Measurements from ENCODE around the gene LRCOL1.

LRCOL1 gene

DNA sequence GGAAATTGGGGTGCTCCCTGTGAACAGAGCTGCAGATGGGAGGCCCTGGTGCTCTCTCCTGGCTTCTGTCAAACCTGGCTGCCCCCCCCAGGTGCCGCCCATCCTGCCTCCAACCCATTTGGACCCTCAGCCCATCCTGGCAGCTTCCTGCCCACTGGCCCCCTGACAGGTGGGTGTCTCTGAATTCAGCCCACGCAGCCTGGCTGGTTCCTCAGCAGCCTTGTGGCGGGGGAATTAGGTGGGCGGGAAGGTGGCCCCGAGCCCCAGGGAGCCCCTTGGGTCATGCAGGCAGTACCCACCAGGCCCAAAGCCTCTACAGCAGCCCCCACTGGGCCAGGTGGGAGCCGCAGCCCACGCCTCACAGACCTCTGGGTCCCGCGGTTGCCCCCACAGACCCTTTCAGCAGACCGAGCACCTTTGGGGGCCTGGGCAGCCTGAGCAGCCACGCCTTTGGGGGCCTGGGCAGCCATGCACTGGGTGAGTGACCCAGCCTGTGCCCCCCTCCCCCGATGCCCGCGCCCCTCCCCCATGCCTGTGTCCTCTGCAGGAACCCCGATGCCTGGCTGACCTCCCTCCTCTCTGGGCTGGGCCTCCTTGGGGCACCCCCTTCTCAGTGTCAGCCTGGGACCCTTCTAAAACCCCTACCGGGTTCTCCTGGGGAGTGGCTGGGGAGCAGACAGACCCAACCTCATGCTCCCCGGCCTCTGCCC lies 28.9 kb downstream of the LRCOL1 start:
- DNase-seq (ENCODE audit: low read depth) = no peak

DNA sequence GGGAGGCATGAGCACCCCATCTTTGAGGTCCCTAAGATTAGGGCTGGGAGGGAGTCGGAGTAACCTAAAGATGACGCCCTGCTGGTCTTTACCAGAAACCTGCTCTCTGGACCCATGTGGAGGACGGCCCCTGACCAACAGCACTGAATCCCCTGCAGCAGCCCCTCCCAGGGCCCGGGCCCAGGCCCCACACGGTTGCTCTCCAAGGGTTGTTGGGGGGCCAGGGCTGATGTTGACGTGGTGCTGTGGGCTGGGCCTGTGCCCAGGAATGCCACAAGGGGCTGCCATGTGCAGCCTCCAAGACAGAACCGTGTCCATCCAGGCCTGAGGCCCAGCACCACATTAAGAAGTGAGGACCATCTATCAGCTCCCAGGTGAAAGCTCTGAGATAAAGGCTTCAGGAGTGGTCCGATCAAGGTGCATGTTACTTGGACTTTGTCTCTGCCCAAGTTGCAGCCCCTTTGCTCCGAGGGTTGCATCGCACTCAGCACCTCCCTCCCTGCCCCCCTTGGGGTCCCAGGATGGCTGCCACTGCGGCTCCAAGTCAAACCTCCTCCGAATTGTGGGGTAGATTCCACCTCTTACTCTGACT lies 29.6 kb downstream of the LRCOL1 start:
- no peak for DNase-seq (ENCODE audit: low read depth)

DNA sequence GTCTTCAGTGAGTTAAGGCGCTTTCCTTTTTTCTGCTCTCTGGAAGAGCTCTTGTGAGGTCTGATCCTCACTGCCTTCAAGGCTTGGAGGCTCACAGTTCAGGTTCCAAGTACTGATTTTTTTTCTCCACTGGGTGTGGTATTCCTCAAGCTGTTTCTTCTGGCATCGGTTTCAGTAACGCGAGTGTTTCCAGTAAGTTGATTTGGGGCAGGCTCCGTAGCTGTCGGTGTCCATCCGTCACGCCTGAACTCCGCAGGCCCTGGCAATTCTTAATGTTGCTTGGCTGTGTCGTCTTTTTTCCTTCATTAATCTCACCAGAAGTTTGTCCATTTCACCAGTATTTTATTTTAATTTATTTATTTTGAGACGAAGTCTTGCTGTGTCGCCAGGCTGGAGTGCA lies 30.6 kb downstream of the LRCOL1 start:
- no peak for DNase-seq (ENCODE audit: low read depth)

DNA sequence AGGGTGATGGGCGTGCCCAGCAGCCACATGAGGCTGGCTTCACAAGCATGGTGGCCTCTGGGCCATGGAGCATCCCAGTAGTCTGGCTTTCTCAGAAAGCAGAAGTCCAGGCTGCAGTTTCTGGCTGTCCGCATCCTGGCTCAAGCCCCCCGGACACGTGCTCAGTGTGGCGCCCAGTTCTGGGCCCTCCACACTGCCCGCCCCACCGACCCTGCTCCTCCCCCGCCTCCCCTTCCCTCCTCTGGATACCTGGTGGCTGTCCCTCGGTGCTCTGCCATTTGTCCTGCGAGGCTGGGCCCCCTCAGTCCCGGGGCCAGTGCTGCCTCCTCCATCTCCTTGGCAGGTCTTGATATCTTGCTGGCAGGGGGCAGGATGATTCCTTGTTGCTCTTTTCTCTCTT lies 31.6 kb downstream of the LRCOL1 start:
- no peak for DNase-seq (ENCODE audit: low read depth)

DNA sequence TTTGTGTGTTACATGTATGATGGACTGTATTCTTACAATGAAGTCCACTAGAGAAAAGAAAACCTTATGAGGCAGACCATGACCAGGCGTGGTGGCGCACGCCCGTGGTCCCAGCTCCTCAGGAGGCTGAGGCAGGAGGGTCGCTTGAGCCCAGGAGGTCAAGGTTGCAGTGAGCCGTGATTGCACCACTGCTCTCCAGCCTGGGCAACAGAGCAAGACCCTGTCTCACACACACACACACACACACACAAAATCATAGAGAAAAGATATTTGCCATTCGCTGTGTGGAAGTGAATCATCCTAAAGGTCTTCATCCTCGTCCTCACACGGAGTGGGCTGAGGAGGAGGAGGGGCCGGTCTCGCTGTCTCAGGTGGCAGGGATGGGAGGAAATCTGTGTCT lies 32.3 kb downstream of the LRCOL1 start:
- DNase-seq (ENCODE audit: low read depth) = no peak

DNA sequence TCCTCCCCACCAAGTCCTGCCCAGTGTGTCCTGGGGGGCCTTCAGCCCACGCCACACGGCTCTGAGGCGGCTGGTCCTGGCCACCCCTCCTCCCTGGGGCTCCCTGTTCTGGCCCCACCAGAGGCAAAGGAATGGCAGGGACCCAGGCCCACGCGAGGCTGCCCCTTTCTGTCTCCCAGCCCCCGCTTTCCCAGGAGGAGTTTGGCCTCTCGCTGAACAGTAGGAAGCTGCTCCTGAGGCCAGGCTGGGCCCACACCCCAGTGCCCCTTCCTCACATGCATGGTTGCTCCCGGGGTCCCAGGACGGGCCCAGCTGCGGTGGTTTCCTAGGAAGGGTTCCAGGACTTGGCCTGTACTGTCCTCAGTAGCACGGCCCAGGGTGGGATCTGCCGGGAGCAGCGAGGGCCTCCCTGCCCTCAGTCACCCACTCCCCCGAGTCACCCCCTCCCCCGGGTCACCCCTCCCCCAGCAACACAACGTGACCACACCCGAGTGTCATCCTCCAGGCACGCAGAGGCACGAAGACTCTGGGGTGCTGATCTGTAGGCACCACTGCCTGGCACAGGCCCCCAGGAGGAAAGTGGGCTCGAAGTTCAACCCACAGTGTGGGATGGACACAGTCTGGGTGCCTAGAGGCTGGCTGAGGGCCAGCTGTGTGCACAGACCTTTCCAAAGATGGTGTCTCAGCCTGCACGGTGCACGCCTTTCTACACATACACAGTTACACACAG lies 33.0 kb downstream of the LRCOL1 start:
- DNase-seq (ENCODE audit: low read depth) = no peak

DNA sequence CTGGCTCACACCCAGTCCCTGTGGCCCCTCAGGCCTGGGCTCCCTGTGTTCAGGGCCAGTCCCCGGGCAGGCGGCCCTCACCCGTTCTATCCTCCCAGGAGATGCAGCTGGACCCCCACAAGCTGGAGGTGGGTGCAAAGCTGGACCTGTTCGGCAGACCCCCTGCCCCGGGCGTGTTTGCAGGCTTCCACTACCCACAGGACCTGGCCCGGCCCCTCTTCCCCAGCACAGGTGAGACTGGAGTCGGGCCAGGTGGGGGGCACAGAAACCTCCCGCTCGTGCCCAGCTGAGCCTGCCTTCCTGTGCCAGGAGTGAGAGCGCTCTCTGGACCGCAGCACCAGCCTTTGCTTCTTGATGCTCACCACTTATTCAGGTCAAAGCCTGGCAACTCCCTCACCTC lies 33.7 kb downstream of the LRCOL1 start:
- DNase-seq (ENCODE audit: low read depth) = no peak

DNA sequence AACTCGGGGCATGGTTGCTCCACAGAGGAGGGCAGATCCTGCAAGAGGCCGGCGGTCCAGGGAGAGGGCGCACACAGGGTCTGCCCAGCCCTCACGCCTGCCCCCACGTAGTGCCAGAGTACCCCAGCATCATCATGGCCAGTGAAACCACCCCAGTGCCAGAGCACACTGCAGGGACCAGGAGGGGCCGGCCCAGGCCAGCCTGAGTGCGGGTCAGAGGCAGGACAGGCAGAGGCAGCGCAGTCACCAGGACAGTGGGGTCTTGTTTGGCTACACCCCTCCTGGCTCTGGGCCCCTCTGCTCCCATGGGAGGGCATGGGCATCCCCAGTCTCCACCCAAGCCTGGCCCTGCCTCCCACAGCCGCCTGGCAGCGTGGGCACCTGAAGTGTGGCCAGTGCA lies 34.7 kb downstream of the LRCOL1 start:
- DNase-seq (ENCODE audit: low read depth) = no peak

DNA sequence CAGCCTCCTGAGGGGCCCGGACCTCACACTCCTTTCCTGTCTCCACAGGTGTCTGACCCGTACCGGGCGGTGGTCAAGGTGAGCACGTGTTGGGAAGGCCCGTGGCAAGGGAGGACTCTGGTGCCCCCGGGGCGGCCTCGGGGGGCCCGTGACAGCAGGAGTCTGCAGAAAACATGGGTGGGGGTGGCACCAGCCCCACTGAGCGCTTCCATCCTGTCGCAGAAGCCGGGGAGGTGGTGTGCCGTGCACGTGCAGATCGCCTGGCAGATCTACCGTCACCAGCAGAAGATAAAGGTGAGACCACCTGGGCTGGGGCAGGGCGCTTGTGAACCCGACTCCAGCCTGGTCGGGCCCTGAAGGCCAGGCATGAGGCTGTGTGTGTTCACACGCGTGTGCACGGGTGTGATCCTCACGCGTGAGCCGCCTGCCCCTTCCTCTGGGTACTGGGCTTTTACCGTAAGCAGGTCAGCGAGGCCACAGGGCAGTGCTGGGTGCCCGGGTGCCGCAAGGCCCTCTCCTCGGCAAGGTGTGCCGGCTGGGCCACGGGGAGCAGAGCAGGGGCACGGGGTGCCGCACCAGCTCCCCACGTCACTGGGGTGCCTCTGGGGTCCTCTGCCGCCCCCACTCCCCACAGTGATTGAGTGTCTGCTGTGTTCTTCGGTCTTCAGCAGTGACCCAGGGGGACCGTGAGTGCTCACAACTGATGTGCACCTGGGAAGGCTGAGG lies 35.9 kb downstream of the LRCOL1 start:
- DNase-seq (ENCODE audit: low read depth) = no peak

DNA sequence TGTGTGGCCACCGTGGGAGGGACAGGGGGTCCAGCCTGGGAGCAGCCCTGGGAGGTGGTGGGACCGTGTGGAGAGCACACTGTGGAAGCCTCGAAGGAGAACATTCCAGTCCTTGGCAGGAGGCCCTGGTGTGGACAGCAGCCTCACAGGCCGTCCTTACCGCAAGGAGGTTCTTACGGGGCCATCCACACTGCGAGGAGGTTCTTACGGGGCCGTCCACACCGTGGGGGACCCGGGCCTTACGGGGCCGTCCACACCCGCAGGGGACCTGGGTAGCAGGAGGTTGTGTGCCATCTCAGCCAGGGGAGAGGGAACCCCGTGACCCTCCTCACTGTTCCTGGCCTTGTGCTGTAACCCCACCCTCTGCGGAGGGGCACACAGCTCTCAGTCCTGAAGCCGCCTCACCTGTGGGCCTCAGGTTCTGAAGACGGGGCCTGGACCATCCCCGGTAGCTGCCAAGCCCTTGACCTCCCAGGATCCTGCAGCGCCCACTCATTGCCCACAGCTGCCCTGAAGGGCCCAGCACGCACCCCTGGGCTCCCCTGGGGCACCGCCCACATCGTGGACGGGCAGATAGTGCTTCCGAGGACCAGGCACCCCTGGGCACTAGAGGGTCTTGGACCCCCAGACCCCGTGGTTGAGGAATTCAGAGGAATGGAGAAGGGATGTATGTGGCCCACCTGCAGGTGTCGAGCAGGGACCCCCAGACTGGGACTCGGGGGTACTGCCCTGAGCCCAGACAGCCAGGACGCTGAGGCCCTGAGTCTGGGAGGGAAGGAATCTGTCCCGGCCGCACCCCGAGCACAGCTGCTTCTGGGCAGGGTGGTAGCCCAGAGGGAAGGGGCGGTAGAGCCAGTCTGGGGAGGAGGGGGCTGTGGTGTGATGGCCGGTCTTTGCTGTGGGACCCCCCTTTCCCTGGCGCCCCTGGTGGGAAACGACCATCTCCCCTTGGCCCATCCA lies 37.3 kb downstream of the LRCOL1 start:
- no peak for DNase-seq (ENCODE audit: low read depth)

DNA sequence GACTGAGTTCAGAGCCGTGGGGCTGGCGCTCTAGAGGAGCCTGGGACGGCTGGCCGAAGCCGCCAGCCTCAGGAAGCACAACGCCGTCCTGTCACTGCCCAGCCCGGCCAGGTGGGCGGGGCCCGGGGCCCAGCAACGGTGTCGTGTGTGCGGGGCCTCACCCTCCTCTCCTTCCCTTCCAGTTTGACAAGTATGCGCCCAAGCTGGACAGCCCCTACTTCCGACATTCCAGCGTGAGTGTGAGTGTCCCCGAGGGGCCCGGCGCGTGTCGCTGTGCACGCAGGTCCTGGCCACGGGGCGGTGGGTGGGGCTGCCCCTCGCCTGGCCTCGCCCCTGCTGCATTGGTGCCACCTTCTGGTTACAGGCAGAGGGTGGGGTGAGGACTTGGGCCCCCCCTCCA lies 38.3 kb downstream of the LRCOL1 start:
- DNase-seq (ENCODE audit: low read depth) = no peak

DNA sequence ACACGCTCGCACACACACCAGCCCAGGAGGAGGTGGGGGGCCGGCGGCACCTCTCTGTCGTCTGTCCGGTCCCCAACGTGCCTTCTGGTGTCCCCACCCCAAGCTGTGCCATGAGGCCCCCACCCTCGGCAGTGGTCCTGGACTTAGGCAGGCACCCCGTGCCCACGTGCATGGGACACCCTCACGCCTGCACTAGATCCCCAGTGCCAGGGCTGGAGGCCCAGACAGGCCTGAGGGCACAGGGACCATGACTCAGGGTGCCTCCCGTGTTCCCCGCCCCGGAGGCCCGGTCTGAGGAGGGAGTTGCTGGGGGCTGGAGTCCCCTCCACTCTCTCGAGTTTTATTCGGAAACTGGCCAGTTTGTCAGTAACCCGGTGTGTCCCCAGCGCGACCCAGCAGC lies 38.8 kb downstream of the LRCOL1 start:
- no peak for DNase-seq (ENCODE audit: low read depth)

DNA sequence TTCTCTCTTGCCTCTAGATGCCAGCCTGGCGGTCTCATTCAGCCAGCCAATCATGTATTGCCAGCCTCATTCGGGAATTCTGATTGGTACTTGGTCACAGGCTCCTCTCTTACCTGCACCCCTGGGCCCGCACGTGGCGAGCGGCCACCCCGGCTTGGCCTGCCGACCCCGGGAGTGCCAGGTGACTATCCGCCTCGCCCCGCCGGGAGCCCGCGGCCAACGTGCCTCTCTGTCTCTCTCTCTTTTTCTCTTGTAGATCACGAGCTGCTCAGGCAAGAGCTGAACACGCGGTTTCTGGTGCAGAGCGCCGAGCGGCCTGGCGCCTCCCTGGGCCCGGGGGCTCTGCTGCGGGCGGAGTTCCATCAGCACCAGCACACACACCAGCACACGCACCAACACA lies 39.3 kb downstream of the LRCOL1 start:
- DNase-seq (ENCODE audit: low read depth) = no peak

DNA sequence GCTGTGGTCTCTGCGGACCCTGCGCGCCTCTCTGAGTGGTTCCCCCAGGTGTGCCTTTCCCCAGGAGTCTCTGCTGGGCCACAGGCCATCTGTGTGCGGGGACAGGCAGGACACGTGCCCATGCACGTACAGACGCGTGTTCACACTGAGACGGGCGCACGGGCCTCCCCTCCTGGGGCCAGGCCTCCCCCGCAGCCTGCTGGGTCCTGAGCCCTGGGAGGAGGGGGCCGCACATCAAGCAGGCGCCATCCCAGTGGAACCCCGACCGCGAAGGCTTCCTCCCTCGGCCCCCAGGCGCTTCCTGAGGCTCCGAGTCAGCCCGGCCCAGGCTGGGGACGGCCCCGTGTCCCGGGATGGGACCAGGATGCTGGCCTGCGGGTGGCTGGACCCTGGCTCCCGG lies 39.7 kb downstream of the LRCOL1 start:
- DNase-seq (ENCODE audit: low read depth) = no peak

DNA sequence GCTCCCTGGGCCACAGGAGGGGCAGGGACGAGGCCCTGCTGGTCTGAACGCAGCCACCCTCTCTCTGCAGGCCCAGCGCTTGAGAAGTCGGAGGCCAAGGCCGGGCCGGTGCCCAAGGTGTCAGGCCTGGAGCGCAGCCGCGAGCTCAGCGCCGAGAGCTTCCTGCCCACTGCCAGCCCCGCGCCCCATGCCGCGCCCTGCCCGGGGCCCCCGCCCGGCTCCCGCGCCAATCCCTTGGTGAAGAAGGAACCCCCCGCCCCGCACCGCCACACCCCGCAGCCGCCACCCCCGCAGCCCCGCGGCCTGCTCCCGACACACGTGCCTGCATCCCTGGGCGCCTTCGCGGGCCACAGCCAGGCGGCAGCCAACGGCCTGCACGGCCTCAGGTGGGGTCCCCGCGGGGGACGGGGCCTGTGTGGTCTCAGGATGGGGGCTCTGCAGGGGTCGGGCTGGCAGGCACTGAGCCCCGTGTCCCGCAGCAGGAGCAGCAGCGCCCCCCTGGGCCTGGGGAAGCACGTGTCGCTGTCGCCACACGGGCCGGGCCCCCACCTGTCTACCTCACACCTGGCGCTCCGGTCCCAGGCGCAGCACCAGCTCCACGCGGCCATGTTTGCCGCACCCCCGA lies 40.4 kb downstream of the LRCOL1 start:
- DNase-seq (ENCODE audit: low read depth) = no peak

DNA sequence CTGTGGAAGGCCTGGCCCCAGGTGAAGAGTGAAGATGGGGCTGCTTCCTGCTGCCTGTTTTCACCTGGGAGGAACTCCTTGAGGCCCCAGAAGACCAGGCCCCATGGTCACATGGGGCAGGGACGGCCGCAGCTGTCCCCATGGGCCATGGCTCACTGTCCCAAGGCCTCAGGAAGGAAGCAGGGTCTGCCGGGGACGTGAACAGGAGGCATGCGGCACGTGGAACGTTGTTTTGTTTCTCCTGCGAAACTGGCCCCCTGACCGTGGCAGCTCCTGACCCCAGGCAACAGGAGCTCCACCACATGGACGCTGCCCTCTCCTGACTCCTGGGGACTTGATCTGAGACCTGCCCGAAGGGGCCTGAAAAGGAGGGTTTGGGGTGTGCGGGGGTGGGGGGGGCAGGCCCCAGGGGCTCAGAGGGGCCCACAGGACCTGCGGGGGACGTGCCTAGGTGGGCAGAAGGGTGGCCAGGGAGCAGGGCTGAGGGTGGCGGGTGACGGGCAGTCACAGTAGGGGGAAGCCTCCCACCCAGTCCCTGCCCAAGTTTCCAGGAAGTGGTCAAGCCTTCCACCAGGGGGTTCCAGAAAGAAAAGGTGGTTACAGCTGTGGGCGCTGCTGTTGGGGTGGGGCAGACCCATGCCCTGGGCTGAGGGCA lies 41.4 kb downstream of the LRCOL1 start:
- no peak for DNase-seq (ENCODE audit: low read depth)

DNA sequence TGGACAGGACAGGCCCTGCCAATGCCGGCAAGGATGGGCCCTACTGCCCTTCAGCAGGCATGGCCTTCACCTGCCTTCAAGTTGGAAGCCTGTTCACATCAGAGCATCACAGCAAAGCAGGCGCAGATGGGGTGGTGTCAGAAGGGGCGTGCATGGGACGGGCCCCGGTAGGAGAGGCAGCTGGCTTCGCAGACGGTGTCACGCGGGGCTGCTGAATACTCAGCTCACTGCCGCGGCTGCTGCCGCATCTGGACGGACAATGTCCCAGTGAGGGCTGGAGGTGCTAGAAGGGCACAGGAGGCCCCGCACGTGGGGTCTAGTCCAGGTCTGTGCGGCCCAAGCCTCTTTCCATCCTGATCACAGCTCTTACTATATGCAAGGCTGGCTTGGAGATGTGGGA lies 42.1 kb downstream of the LRCOL1 start:
- DNase-seq (ENCODE audit: low read depth) = no peak

DNA sequence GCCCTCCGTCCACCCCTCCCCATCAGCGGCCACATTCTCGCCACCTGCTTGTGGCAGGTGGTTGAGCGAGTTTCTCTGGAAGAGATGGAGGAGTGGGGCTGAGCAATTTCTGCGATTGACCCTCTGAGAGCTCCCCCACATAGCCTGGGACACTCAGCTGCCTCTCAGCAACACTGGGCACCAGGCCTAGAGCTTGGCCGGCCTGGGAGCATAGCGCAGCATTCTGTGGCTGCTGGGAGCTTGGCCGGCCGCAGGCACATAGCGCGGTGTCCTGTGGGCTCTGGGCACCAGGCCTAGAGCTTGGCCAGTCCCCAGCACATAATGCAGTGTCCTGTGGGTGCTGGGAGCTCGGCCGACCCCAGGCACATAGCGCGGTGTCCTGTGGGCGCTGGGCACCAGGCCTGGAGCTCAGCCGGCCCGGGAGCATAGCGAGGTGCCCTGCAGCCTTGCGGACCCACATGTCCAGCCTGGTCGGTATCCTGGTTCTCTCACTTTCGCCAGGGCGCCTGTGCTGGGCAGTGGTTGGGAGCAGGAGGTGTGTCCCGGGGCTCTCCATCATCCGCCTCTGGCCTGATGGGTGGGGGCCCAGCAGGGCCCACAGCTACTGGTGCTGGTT lies 43.8 kb downstream of the LRCOL1 start:
- no peak for DNase-seq (ENCODE audit: low read depth)

DNA sequence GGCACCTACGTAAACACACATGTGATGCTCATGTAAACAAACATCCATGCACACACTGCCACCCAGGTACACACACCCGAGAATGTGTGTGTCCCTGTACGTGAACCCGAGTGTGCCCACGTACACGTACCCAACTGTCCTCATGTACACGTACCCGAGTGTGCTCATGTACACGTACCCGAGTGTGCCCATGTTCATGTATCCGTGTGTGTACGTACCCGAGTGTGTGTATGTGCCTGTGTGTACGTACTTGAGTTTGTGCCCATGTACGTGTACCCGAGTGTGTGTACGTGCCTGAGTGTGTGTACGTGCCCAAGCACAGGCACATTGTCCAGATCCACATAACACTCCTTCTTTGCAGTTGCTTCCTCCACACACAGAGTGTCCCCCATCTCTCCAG lies 45.0 kb downstream of the LRCOL1 start:
- DNase-seq (ENCODE audit: low read depth) = no peak

DNA sequence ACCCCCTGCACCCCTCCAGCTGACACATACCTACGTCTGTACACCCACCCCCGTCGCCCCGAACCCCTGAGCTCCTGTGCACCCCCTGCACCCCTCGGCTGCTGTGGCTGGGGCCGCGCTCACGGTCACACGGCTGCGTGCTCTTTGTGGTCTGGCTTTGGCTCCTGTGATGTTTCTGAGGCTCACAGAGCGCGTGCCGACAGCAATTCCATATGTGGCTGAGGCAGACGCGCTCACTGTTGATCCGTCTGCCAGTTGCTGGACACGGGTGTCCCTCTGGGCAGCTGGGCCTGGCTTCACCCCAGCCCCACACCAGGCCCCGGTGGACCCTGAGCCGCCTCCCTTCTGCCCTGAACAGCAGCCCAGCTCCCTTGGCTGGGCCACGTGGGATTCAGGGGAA lies 46.5 kb downstream of the LRCOL1 start:
- DNase-seq (ENCODE audit: low read depth) = no peak
